GM12891 (cell line): ENCODE data around the gene SPON1.
"Not testable (repeated sequence)": the region's sequence is repeated elsewhere in the genome, so short reads cannot be mapped to it uniquely, and the experiment has no call there.

Source experiments
- DNase-seq: peaks from one replicate; pipeline ENCODE4 v3.0.0; 2011; ENCODE audit warnings: low spot score; ENCODE audit not compliant: insufficient read length
- FAIRE-seq: peaks from 2 replicates; lab custom pipeline; 2011; peaks lifted over from hg19 to GRCh38; lab: Jason Lieb, UNC
- PAX5 ChIP-seq: IDR thresholded peaks from 2 replicates; pipeline ENCODE4 v1.6.1; 2011; ENCODE audit warnings: low read length, moderate library complexity, mild to moderate bottlenecking; ENCODE audit not compliant: insufficient read depth, severe bottlenecking
- POLR2A ChIP-seq: IDR thresholded peaks from 2 replicates; pipeline ENCODE4 v1.6.1; 2011; ENCODE audit warnings: low read depth, low read length, control low read depth
- POLR2AphosphoS5 ChIP-seq: IDR thresholded peaks from 2 replicates; pipeline ENCODE4 v1.6.1; 2011; ENCODE audit warnings: low read depth, low read length, control low read depth
- POU2F2 ChIP-seq: IDR thresholded peaks from 2 replicates; pipeline ENCODE4 v1.6.1; 2011; ENCODE audit warnings: low read depth, mild to moderate bottlenecking, control low read depth, low read length, moderate library complexity
- SPI1 ChIP-seq: IDR thresholded peaks from 2 replicates; pipeline ENCODE4 v1.6.1; 2011; ENCODE audit warnings: low read depth, low read length, control low read depth
- TAF1 ChIP-seq: IDR thresholded peaks from 2 replicates; pipeline ENCODE4 v1.6.1; 2011; ENCODE audit warnings: low read depth, low read length, control low read depth

Gene SPON1

DNA sequence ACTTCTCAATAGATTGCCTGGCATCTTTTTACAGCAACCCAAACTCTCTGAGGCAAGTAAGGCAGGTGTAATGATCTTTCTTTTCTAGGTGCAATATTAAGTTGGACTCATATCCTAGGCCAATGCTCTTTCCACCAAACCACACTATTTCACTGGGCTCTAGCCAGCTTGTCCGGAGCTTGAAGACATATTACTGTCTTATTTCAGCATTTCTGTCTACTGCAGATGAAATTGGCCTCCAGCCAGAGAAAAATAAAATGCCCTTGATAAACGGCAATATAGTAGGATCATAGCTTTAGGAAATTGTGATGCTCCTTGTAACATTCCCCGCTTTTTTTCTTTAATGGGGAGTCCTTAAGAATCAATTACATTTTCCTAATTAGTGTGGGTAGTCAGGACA lies 48.1 kb downstream of the SPON1 start:
- FAIRE-seq: no peak
- no peak for TF ChIP-seq POLR2AphosphoS5
- TF ChIP-seq TAF1: no peak
- no peak for TF ChIP-seq PAX5
- no peak for TF ChIP-seq SPI1
- no peak for TF ChIP-seq POLR2A
- no peak for TF ChIP-seq POU2F2
- no peak for DNase-seq

DNA sequence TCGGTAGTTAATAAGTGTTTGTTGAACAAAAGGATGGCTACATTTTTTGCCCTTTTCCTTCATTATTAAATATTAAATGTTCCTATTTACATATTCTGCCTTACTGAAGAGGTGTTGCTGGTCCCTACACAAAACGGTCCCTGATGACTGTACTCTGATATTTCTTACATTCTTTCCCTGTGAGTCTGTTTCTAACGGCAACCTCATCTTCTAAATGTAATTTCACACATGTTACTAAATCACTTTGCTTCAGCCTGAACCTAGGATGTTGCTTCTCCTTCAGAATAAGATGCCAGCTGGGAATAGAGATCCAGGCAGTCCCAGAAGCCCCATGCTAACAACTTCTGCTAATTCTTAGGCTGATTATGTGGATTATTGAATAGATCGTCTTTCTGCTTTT lies 50.3 kb downstream of the SPON1 start:
- DNase-seq: no peak
- TF ChIP-seq POU2F2 (no peak), POLR2A (no peak), TAF1 (no peak), POLR2AphosphoS5 (no peak), PAX5 (no peak)
- no peak for FAIRE-seq

DNA sequence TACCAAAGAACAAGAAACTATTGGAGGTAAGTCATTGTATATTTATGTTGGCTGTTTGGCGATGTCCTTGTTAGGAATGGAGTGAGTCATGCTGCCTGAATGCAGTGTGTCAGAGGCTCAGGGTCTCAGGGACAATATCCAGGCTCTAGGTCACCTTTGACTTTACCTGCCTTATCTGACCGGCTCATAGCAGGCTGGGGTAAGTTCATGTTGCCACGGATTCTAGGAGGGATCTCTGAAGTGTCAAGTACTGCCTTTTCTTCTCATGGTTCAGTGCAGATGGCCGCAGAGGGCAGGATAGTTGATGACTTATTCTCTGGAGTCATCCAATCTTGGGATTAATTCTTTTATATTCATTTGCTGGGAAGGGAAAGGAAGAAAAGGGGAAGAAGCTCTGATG lies 53.2 kb downstream of the SPON1 start:
- FAIRE-seq (no peak), DNase-seq (no peak)
- TF ChIP-seq PAX5 (no peak), TAF1 (no peak), POU2F2 (no peak), SPI1 (no peak), POLR2A (no peak), POLR2AphosphoS5 (no peak)

DNA sequence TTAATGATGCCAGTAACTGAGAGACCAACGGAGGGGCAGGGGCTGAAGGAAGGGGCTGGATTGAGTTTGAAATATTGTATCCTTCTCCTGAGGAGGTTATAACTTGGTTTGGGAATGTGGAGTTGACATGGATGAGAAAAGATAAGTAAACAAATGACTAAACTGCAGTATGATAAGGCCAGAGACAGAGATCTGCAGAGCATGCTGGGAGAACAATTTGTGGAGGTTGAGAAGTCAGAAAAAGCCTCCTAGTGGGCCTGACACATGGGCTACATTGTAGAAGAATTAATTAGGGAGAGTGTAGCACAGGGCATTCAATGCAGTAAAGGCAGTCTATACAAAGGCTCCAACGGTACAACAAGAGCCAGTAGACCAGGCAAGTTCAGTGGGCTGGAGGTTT lies 55.9 kb downstream of the SPON1 start:
- FAIRE-seq (no peak), DNase-seq (no peak)
- no peak for TF ChIP-seq POU2F2
- TF ChIP-seq POLR2AphosphoS5: no peak
- no peak for TF ChIP-seq POLR2A
- no peak for TF ChIP-seq SPI1

DNA sequence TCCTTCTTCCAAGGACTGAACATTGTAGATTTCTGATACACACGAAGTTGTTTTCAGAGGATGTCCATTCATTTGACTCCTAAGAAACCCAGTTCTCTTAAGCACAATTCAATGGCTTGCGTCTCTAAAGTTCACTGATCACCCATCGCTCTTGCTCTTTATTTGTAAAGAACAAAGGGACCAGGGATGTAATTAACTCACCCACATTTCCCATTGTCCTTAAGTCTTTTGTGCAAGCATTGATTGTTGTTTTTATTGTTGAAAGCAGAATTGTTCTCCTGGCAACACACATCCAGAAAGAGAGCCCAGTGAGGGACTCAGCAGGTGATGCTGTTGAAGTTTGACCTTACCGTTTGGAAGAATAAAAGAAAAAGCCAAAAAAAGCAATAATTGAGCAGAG lies 59.2 kb downstream of the SPON1 start:
- FAIRE-seq: no peak
- DNase-seq: no peak
- no peak for TF ChIP-seq PAX5
- TF ChIP-seq POLR2AphosphoS5: no peak
- TF ChIP-seq POU2F2: no peak
- no peak for TF ChIP-seq POLR2A
- no peak for TF ChIP-seq TAF1
- no peak for TF ChIP-seq SPI1

DNA sequence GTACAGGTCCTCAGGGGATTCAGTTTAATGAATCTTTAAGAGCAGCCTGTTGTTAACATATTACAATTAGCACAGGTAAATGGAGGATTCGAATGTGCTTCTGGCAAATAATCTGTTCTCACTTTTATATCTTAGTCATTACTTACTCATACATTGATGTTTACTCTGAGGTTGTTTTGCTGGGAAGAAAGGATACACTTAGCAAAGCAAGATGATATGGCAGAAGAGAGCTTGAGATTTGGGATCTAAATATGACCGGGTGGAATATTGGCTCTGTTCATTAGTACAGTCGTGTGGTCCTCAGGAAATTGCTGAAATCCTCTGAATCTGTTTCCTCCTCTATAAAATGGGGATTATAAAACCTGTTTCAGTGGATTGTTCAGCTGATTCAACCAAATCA lies 59.7 kb downstream of the SPON1 start:
- DNase-seq (no peak), FAIRE-seq (no peak)
- TF ChIP-seq TAF1 (no peak), POLR2A (no peak), PAX5 (no peak), SPI1 (no peak), POU2F2 (no peak), POLR2AphosphoS5 (no peak)

DNA sequence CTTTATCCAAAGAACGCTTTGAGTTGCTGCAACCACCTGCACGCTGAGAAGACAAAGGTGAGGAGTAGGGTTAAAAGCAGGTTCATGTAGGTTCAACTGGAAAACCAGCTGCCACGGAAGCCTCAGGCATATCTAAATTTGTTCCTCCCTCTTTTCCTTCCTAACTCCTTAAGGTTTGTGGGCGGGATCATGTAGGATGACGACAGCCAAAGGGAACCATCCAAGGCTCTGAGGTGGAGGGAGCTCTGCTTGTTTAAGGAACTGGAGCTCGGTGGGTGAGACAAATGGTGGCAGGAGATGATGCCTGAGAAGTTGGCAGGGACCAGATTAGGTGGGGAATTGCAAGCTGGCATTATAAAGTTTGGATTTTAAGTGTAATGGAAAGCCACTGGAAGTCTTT lies 60.3 kb downstream of the SPON1 start:
- TF ChIP-seq POLR2AphosphoS5 (no peak), PAX5 (no peak), TAF1 (no peak), SPI1 (no peak), POLR2A (no peak), POU2F2 (no peak)
- FAIRE-seq (no peak), DNase-seq (no peak)

DNA sequence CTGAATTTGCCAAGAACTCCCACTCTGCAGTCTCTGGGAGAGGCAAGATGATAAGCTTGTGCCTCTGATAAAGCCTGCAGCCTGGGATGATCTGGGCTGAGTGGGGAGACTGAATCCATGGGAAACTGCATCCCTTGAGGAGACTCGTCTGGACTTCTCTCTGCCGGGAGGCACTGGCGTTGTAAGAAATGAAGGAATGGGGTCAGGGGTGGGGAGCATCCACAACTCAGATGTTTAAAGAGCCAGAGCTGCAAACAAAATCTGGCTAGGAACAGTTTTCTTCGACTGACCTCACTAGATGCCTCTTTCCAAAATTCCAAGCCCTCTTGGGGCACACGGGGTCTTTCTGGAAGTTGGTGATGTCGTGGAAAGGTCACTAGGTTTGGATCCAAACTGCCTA lies 64.4 kb downstream of the SPON1 start:
- DNase-seq (no peak), FAIRE-seq (no peak)

DNA sequence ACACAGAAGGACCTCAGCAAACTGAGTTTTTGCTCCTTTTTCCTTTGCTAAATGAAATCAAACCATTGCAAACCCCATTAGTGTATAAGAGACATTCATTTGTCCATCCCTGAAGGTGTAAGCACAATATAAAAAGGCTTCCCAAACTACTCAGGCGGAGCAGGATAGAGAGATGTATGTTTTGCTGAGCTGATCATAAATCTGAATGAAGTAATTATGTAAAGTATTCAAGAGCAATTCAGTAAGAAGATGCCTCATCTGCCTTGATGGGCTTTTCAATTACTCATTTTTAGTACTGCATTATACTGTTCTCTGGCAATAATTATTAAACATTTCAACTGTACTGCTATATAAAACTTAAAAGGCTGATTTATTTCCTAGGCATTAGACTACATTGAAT lies 65.0 kb downstream of the SPON1 start:
- FAIRE-seq (no peak), DNase-seq (no peak)
- TF ChIP-seq SPI1 (no peak), POLR2AphosphoS5 (no peak), POU2F2 (no peak), PAX5 (no peak), TAF1 (no peak), POLR2A (no peak)

More for the DNA sequence above, 64.4 kb downstream of the SPON1 start:
- TF ChIP-seq TAF1 (no peak), SPI1 (no peak), POU2F2 (no peak), POLR2AphosphoS5 (no peak), PAX5 (no peak), POLR2A (no peak)

DNA sequence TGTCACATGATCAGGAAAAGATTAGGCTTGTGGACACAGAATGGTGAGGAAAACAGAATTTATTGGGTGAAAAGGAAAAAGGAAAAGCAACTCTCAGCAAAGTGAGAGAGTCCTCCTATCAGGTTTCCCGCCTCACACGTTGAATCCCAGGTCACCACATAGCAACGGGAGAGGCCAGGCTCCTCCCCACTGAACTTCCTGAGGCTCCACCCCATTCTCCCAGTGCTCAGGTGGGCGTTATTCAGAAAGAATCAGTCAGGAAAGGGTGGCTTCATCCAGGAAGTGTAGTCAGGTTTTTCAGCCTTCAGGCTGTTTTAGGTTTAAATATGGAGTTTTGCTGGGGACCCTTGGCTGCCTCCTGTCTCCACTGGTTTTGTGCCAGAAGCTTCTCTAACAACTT lies 66.9 kb downstream of the SPON1 start:
- DNase-seq: no peak
- no peak for TF ChIP-seq POLR2A
- no peak for TF ChIP-seq SPI1
- TF ChIP-seq POLR2AphosphoS5: no peak
- no peak for TF ChIP-seq POU2F2
- TF ChIP-seq PAX5: no peak
- TF ChIP-seq TAF1: no peak
- no peak for FAIRE-seq

DNA sequence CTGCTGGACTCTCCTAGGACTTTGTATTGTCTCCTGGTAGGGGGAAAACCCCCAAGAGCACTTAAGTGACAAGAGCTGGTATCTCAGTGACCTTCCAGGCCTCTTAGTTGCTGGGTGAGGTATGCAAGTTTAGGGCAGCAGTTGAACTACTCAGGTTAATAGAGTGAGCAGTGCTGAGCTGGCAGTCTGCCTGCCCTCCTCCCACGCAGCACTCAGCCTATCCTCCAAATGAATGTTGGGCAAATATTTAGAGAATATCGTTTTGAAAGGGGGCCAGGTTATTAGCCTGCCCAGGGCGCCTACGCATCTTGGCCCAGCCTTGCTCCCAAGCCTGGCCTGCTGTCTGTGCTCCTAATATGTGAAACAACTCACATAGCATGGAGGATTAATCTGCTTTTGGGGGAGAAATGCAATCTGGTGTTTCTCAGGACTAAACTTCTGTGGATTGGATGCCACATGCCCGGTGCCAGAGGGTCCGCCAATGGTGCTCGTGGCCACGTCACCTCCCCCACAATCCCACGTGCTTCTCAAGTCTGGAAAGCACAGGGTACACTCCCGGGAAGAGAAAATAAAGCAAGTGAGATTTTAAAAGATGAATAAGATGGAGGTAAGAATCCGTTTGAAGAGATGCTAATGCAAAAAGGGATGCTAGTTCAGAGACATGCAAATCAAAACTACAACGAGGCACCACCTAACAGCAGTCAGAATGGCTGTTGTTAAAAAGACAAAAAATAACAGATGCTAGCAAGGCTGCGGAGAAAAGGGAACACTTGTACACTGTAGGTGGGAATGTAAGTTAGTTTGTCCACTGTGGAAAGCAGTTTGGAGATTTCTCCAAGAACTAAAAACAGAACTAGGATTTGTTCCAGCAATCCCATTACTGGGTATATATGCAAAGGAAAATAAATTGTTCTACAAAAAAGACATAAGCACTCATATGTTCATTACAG lies 67.7 kb downstream of the SPON1 start:
- no peak for TF ChIP-seq POLR2AphosphoS5
- no peak for TF ChIP-seq TAF1
- no peak for TF ChIP-seq POLR2A
- no peak for TF ChIP-seq PAX5
- TF ChIP-seq POU2F2: no peak
- TF ChIP-seq SPI1: no peak
- no peak for FAIRE-seq
- DNase-seq: no peak

DNA sequence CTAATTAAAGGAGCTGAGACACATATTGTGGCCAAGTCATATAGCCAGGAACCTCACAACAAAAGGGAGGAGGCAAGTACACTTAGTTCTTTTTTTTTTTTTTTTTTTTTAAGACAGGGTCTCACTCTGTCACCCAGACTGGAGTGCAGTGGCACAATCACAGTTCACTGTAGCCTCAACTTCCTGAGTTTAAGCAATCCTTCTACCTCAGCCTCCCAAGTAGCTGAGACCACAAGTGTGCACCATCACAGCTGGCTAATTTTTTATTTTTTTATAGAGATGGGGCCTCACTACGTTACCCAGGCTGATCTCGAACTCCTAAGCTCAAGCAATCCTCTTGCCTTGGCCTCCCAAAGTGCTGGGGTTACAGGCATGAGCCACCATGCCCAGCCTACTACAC lies 73.0 kb downstream of the SPON1 start:
- DNase-seq, FAIRE-seq: not testable (repeated sequence)
